Measurements from ENCODE around the gene LZIC.

Gene LZIC

DNA sequence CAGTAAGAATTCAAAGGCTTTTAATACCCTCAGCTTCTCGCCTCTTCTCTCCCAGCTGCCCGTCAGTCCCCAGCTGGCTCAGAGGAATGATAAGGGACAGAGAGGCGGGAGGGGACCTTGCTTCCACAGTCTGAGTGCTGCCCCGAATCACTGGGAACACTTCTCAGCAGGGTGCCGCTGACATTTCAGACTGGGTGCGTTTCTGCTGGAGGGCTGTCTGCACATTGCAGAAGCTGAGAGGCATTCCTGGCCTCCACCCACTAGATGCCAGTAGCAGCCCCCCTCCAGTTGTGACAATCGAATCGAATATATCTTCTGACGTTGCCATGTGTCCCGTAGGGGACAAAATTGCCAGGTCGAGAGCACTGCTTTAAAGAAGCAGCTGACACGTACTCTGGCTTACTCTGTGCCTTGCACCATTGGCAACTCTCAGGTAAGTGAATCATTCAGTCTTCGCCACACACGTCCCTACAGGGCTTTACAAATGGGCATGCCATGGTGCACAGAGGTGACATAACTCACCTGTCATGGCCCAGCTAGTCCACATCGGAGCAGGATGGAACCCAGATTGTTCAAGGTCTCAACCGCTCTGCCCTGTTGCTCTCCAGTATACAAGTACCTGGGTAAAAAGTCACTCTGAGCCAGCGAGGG, 57.0 kb downstream of the LZIC start:
- no peak for DNase-seq (ENCODE audit: low read depth)

DNA sequence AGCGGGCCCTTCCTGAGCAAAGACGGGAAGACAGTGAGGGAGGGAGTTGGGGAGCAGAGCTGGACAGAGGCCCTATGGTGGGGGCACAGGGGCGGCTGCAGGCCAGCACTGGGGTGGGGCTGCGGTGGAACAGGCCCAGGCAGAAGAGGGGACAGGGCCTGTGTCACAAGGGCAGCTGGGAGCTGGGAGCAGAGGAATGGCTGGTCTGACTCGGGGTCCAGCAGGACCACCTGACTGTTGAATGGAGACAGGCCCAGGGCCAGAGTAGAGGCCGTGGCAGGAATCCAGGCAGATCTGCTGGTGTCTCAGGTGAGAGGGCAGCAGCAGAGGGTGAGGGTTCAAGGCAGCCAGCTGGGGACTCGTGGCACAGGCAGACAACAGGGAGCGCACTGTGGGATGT, 58.4 kb downstream of the LZIC start:
- no peak for DNase-seq (ENCODE audit: low read depth)

DNA sequence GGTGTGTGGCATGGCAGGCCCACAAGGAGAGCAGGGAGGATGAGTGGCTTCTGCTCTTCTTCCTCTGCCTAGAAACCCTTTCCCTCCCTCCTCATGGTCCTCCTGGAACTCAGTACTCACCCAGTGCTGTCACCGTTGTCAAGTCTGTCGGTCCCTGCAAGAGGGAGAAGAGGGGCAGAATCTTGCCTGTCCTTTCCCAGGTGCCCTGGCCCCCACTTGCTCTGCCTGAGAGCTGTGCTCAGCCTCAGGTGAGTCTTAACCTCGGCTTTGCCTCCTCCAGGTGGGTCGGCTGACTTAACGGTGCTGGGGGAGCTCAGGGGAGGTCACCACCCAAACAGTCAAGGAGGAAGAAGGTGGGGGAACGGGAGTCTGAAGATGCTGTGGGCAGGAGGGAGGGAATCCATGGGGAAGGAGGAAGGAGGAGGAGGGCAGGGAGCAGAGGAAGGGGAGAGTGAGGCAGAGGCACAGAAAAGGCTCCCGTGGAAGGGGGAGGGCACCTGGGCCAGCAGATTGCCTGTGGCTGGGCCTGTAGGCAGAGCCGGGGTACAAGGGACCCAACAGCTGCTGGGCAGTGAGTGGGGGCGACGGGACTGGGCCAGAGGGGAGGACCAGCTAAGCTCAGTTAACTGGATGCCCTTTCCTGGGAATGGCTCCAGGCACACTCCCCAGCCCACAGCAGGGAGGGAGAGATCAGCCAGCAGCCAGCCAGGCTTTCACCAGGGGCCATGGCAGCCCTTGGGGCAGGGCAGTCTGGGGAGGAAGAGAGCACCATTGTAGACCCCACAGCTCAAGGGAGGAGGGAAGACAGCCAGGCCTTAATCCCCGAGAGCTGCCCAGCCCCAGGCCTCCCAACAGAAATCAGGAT, 59.4 kb downstream of the LZIC start:
- DNase-seq (ENCODE audit: low read depth) = no peak

DNA sequence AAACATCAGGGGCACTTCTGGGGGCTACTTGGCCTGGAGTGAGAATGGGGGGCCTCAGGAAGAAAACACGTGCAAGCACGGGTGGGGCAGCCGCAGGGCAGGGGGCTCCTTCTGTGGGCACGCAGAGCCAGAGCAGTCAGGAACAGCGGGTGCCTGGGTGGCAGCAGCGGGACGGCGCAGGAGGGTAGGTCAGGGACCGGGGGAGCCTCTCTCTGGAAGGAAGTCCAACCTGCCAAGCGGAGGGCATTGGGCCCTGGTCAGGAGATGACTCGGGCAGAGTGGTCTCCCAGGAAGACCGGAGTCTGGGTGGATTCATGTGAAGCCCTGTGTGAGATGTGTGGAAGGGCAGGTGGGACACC, 60.3 kb downstream of the LZIC start:
- no peak for DNase-seq (ENCODE audit: low read depth)

DNA sequence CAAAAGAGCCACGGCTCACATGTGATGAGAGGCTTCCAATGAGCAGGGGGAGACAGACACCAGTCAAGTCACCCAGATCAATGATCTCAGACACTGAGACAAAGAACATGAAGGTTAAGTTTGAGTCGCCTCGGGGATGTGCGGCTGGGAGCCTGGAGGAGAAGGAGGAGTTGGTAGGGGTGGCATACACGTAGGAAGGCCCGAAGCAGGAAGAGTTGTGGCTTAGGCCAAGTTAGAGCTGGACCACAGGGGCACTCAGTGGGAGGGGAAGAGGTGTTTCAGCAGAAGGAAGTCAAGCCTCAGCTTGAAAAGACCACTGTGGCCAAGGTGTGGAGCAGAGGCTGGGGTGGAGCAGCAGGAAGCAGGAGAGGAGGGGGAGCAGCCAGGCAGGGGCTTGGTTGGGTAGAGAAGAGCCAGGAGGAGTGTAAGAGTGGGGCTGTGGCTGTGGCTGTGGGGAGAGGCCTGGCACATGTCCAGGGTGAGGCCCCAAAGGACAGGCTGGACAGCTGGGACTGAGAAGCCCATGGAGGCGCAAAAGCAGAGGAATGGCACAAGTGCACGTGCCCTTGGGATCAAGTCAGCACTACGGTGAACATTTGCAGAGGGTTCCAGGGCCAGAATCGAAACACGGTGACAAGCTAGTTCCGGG, 60.8 kb downstream of the LZIC start:
- no peak for DNase-seq (ENCODE audit: low read depth)

DNA sequence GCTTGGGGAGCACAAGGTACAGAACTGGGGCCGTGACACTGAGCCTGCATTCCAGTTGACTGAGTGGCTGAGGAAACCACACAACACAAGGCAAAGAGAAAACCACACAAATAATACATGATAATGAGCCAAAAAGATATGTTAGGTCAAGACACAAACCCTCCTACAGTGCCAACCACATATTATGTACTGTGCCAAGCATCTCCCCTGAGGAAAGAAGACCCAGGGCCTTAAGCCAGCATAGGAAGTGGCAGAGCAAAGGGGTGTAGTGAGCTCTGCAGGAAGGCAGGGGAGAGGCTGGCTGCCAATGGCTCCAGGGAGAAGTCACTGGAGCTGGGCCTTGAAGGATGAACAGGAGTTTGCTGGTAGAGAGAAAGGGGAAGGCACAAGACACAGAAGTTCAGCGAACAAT, 61.3 kb downstream of the LZIC start:
- no peak for DNase-seq (ENCODE audit: low read depth)
